Cardiac muscle cell (in vitro differentiated cells and primary cell): Measurements from ENCODE around the gene LRRC17. TPM values are rescaled to one million over a fixed set of nuclear protein-coding genes. Genes with fewer than 3 reads are reported as not detected.

Source experiments
- DNase-seq, 2 donors: peaks; one replicate each; pipeline versions ENCODE4 v3.0.0 to v3.0.0-alpha.2; 2010 to 2017; ENCODE audit warnings: low read depth in 1 of 2, low spot score in 1 of 2
- H3K27ac ChIP-seq: fragments of 200-600 bp; sonication (generic); 2 replicates; pipeline ENCODE4 v1.5.1; 2016
- H3K27me3 ChIP-seq: fragments of 200-600 bp; sonication (generic); 2 replicates; pipeline ENCODE4 v1.6.0; 2016; ENCODE audit warnings: control low read depth
- H3K36me3 ChIP-seq: fragments of 200-600 bp; sonication (generic); 2 replicates; pipeline ENCODE4 v1.5.1; 2016; ENCODE audit warnings: control low read depth
- H3K4me1 ChIP-seq: fragments of 200-600 bp; sonication (generic); 2 replicates; pipeline ENCODE4 v1.8.1; 2017; ENCODE audit warnings: low read depth, mild to moderate bottlenecking, mixed run types
- H3K4me3 ChIP-seq: fragments of 200-600 bp; sonication (generic); 2 replicates; pipeline ENCODE4 v1.5.1; 2016; ENCODE audit warnings: mild to moderate bottlenecking
- H3K9me3 ChIP-seq: fragments of 200-600 bp; sonication (generic); 2 replicates; pipeline ENCODE4 v1.5.1; 2017; ENCODE audit warnings: low read depth, mild to moderate bottlenecking, control low read depth
- polyA plus RNA-seq: library from polyadenylated mRNA; unstranded; fragments of >200 nt; fragmentation: Nextera tagmentation; extraction: Ambion mirVana; gene quantifications from 2 replicates; pipeline ENCODE4 v1.2.1, GENCODE V29; 2016
- total RNA-seq: library from RNA; depleted of rRNA; stranded (reverse); fragments of >200 nt; gene quantifications from 2 replicates; pipeline ENCODE4 v1.2.3, GENCODE V29; 2016
- TF ChIP-seq, protein P1 (sequence below): IDR thresholded peaks from 2 replicates; pipeline ENCODE4 v1.5.1; 2012; ENCODE audit warnings: low read depth, mild to moderate bottlenecking, low read length

The LRRC17 gene
- total and polyA plus RNA-seq, 2 experiments from 2014 or later = 5.7 to 8.0 TPM

DNA sequence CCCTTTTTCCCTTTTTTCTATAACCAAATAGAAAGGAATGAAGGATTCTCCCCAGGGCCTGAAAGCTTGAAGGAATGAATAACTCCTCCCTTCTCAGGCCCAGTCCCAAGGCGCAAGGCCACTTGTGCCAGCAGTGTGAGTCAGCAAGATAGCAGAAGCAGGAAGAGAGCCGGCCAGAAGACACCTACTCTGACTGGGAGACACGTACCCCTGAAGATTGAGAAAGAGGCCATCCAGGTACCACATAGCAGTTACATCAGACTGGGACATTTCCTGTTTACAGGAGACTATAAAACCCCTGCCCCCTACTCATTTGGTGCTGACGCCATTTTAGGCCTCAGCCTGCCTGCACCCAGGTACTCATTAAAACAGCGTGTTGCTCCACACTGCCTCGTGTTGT is 65.5 kb downstream of the LRRC17 start:
- Histone ChIP-seq H3K27ac (no peak overlapping the region), H3K4me1 (no peaks in the 10 kb centered on the region), H3K4me3 (no peak overlapping the region), H3K27me3 (no peaks in the 10 kb centered on the region), H3K36me3 (no peaks in the 10 kb centered on the region), H3K9me3 (no peaks in the 10 kb centered on the region)
- TF ChIP-seq, protein P1, sequence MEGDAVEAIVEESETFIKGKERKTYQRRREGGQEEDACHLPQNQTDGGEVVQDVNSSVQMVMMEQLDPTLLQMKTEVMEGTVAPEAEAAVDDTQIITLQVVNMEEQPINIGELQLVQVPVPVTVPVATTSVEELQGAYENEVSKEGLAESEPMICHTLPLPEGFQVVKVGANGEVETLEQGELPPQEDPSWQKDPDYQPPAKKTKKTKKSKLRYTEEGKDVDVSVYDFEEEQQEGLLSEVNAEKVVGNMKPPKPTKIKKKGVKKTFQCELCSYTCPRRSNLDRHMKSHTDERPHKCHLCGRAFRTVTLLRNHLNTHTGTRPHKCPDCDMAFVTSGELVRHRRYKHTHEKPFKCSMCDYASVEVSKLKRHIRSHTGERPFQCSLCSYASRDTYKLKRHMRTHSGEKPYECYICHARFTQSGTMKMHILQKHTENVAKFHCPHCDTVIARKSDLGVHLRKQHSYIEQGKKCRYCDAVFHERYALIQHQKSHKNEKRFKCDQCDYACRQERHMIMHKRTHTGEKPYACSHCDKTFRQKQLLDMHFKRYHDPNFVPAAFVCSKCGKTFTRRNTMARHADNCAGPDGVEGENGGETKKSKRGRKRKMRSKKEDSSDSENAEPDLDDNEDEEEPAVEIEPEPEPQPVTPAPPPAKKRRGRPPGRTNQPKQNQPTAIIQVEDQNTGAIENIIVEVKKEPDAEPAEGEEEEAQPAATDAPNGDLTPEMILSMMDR = no peak
- peak in 1 of 2 donors; percentile 90 for DNase-seq

DNA sequence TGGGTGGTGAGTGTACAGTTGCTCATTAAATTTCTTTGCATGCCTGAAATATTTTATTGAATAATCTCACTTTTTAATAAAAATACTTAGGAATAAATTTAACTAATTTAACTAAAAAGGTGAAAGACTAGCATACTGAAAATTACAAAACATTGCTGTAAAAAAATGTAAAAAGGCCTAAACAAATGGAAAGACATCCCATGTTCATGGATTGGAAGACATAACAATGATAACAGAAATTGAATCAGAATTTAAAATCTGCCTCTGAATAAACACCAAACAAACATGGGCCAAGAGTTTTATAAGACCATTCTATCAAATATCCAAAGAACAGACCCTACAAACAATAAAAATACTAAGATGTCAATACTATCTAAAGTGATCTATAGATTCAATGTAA is 66.9 kb downstream of the LRRC17 start:
- no peaks in the 10 kb centered on the region for H3K9me3 ChIP-seq
- H3K27ac ChIP-seq = no peak overlapping the region
- DNase-seq = no peak
- no peak overlapping the region for H3K4me3 ChIP-seq
- no peaks in the 10 kb centered on the region for H3K4me1 ChIP-seq
- TF ChIP-seq, protein P1 = no peak
- no peaks in the 10 kb centered on the region for H3K36me3 ChIP-seq
- H3K27me3 ChIP-seq = no peaks in the 10 kb centered on the region

DNA sequence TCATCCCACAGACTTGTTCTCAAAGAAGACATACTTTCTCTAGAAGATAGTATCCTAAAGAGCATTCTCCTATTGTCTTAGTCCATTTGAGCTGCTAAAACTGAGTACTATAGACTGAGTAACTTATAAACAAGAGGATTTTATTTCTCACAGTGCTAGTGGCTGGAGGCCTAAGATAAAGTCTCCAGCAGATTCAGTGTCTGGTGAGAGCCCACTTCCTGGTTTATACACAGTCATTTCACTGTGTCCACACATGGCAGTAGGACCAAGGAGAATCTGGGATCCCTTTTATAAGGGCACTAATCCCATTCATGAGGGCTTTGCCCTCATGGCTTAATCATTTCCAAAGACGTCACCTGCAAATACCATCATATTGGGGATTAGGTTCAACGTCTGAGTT is 68.7 kb downstream of the LRRC17 start:
- DNase-seq = no peak
- no peaks in the 10 kb centered on the region for H3K9me3 ChIP-seq
- no peaks in the 10 kb centered on the region for H3K4me1 ChIP-seq
- no peaks in the 10 kb centered on the region for H3K27me3 ChIP-seq
- no peak overlapping the region for H3K27ac ChIP-seq
- TF ChIP-seq, protein P1 = no peak
- H3K36me3 ChIP-seq = no peaks in the 10 kb centered on the region
- H3K4me3 ChIP-seq = no peak overlapping the region

DNA sequence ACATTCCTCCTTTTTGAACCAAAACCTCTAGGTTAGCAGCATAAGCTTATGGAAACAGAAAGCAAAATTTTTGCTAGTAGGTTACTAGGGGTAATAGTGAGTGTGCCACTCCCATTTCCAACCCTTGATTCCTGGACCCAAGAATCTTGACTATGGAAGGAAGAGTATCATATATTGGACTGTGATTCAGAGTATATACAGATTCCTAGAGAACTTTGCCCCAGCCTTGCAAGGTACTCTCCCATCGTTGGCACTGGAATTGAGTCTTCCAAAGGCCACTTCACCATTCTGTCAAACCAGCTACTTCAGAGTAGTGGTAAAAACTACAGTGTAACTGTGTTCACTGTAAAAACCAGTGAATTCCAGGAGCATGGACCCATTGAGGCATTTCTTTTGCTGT is 69.4 kb downstream of the LRRC17 start:
- H3K27me3 ChIP-seq = no peaks in the 10 kb centered on the region
- H3K4me3 ChIP-seq = no peak overlapping the region
- TF ChIP-seq, protein P1 = no peak
- no peaks in the 10 kb centered on the region for H3K9me3 ChIP-seq
- H3K27ac ChIP-seq = no peak overlapping the region
- H3K36me3 ChIP-seq = no peaks in the 10 kb centered on the region
- no peaks in the 10 kb centered on the region for H3K4me1 ChIP-seq
- no peak for DNase-seq

- no peak overlapping the region for H3K4me3 ChIP-seq
- DNase-seq = peak in 1 of 2 donors; percentile 61
- H3K4me1 ChIP-seq = no peaks in the 10 kb centered on the region
- H3K9me3 ChIP-seq = no peaks in the 10 kb centered on the region
- TF ChIP-seq, protein P1 = no peak
- no peak overlapping the region for H3K27ac ChIP-seq
- no peaks in the 10 kb centered on the region for H3K27me3 ChIP-seq
- H3K36me3 ChIP-seq = no peaks in the 10 kb centered on the region
Measured at GRCh38 chr7:102983602-102984001, 70.8 kb downstream of the LRRC17 start.
